Esophagus squamous epithelium (tissue), 4 donors: ENCODE results near the gene SPTBN5.

Source experiments
- CTCF ChIP-seq, 6 experiments: fragments of 450-650 bp in 4 of 6; fragments of 200-600 bp in 2 of 6; sonication (generic) in 2 of 6; IDR thresholded peaks; one replicate each; pipeline ENCODE4 v1.5.1; 2016 to 2019; ENCODE audit warnings: antibody characterized with exemption in 6 of 6, mild to moderate bottlenecking in 4 of 6, moderate library complexity in 4 of 6
- POLR2A ChIP-seq, 4 donors: fragments of 450-650 bp; IDR thresholded peaks; one replicate each; pipeline ENCODE4 v1.6.1; 2017; ENCODE audit warnings: antibody characterized with exemption in 4 of 4, mild to moderate bottlenecking in 4 of 4, moderate library complexity in 3 of 4

DNA sequence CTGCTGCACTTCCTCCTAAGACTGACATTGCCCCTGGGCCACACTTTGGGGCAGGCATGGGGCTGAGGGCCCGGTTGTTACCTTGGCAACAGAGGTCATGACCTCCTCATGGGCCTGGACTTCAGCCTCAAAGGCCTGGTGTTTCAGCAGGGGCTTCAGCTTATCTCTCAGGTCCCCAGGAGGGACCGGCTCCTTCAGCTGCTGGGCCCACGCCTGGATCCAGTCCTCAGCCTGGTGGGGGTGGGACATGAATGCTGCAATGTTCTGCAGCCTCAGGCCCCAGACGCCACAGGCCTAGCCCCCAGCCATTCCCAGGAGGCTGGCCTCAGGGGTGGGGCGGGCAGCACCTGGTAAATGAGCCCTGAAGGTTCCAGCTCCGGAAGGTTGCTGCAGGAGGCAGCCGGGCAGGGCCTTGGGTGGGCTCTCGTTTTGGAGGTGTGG, 27.6 kb downstream of the SPTBN5 start:
- no peak for TF ChIP-seq CTCF (IDR thresholded peaks at IDR 0.05)
- TF ChIP-seq POLR2A (IDR thresholded peaks at IDR 0.05), result no peak
